Spinal cord (tissue), 10 donors: Measurements from ENCODE around the gene UBE2E2. TPM values are rescaled to one million over a fixed set of nuclear protein-coding genes. Genes with fewer than 3 reads are reported as not detected.

Source experiments
- DNase-seq, 6 donors: peaks; one replicate each; pipeline versions ENCODE4 v3.0.0 to v3.0.0-alpha.2; 2013 to 2015; ENCODE audit warnings: low spot score in 6 of 6, low read depth in 4 of 6
- H3K27ac ChIP-seq: one replicate; pipeline ENCODE4 v1.5.1; 2013; ENCODE audit warnings: low read depth, low read length, control low read depth
- H3K27me3 ChIP-seq: one replicate; pipeline ENCODE4 v1.6.1; 2013; ENCODE audit warnings: low read length; ENCODE audit not compliant: control insufficient read depth, insufficient read depth
- H3K36me3 ChIP-seq: one replicate; pipeline ENCODE4 v1.6.1; 2013; ENCODE audit warnings: low read length; ENCODE audit not compliant: control insufficient read depth, insufficient read depth
- H3K4me1 ChIP-seq: one replicate; pipeline ENCODE4 v1.6.1; 2013; ENCODE audit warnings: low read length; ENCODE audit not compliant: control insufficient read depth, insufficient read depth
- H3K4me3 ChIP-seq: one replicate; pipeline ENCODE4 v1.5.1; 2013; ENCODE audit warnings: low read depth, low read length, control low read depth
- H3K9me3 ChIP-seq: one replicate; pipeline ENCODE4 v1.6.1; 2013; ENCODE audit warnings: low read length; ENCODE audit not compliant: control insufficient read depth, insufficient read depth
- WGBS: methylation state at CpG from one replicate; pipeline ENCODE4 v1.1.5; 2013; ENCODE audit warnings: missing lambda C conversion rate; ENCODE audit not compliant: insufficient coverage; 5-methylcytosine and 5-hydroxymethylcytosine counted together
- polyA plus RNA-seq, 2 donors: library from polyadenylated mRNA; unstranded; fragments of 120-200 nt; gene quantifications; one replicate each; pipeline ENCODE4 v1.2.1, GENCODE V29; 2013; ENCODE audit not compliant: insufficient read length in 2 of 2
- total RNA-seq, 2 donors: library from RNA; depleted of rRNA in 1 of 2; stranded (reverse); fragments of 120-200 nt in 1 of 2; fragments of >200 nt in 1 of 2; gene quantifications; one replicate each; pipeline versions ENCODE4 v1.2.3 to v1.2.4, GENCODE V29; 2013 to 2014
- donor health status: healthy.

The UBE2E2 gene
- total and polyA plus RNA-seq, 4 donors = 38.8 to 144 (median 82.6) TPM

- no peak for DNase-seq
- no peaks in the 10 kb centered on the region for H3K4me1 ChIP-seq
- H3K4me3 ChIP-seq = no peak overlapping the region
- no peak overlapping the region for H3K27ac ChIP-seq
- no peaks in the 10 kb centered on the region for H3K36me3 ChIP-seq
- H3K9me3 ChIP-seq = no peaks in the 10 kb centered on the region
- 95% methylated on average over 1 of the region's 1 CpG for WGBS
- H3K27me3 ChIP-seq = no peaks in the 10 kb centered on the region
Measured at GRCh38 chr3:23235264-23235663, 32.1 kb downstream of the UBE2E2 start.

DNA sequence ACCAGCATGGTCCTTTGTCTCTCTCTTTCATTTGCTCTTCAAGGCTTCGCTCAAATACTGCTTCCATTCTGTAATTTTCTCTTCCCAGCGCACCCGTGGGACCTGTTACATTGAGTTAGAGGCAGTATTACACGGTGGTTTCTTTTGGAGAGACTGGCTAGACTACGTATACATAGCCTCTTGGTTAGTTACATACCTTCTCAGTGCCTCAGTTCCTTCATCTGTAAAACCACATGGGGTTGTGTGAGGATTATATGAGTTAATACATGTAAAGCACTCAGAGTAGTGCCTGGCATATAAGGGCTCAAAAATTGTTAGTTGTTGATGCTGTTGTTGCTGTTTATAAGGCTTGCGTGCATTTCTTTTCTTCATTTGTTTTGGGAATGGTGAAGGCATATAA is 33.8 kb downstream of the UBE2E2 start:
- Histone ChIP-seq H3K36me3 (no peaks in the 10 kb centered on the region), H3K27ac (no peak overlapping the region), H3K27me3 (no peaks in the 10 kb centered on the region), H3K9me3 (no peaks in the 10 kb centered on the region), H3K4me3 (no peak overlapping the region), H3K4me1 (no peaks in the 10 kb centered on the region)
- peak in 1 of 6 donors; percentile 50 for DNase-seq
- WGBS = no CpG with 5 or more reads among the region's 6 CpGs

GRCh38 chr3:23238156-23238555 is 35.0 kb downstream of the UBE2E2 start:
- no peak for DNase-seq
- Histone ChIP-seq H3K27ac (no peak overlapping the region), H3K9me3 (no peaks in the 10 kb centered on the region), H3K4me1 (no peaks in the 10 kb centered on the region), H3K27me3 (no peaks in the 10 kb centered on the region), H3K4me3 (no peak overlapping the region), H3K36me3 (no peaks in the 10 kb centered on the region)
- no CpG with 5 or more reads among the region's 2 CpGs for WGBS

- H3K9me3 ChIP-seq = no peaks in the 10 kb centered on the region
- DNase-seq = no peak
- 100% methylated on average over 1 of the region's 4 CpGs for WGBS
- no peaks in the 10 kb centered on the region for H3K36me3 ChIP-seq
- H3K27ac ChIP-seq = no peak overlapping the region
- no peak overlapping the region for H3K4me3 ChIP-seq
- H3K27me3 ChIP-seq = no peaks in the 10 kb centered on the region
- no peaks in the 10 kb centered on the region for H3K4me1 ChIP-seq
Measured at GRCh38 chr3:23238578-23238977, 35.5 kb downstream of the UBE2E2 start.

DNA sequence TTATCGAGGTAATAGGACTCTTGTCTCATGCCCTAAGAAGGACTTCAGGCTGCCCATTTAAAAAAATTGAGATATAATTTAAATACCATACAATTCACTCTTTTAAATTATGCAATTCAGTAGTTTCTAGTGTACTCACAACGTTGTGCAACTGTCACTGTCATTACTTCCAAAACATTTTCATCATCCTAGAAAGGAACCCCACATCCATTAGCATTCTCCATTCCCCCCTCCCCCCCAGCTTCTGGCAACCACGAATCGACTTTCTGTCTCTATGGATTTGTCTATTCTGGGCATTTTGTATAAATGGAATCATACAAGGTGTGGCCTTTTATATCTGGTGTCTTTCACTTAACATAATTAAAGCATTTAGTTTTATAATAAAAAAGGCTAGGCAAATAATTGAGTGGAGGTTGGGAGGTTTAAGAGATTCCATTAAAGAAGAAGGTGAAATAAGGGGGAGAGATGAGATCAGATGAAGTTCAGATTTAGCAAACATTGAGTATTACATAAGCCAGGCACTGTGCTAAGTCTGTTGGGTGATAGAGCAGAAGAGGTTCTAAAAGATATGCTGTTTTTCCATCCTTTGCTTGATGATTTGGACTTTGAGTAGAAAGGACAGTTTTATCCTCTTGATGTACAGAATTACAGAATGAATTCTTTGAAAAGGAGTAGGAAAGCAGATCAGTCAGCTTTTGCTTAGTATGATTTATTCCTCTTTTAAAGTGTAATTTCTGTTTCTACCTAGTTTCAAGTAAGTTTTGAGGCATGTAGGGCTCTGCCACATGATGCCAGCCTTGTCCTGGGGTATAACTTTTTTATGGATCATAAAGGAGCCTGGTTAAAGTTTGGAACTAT is 36.3 kb downstream of the UBE2E2 start:
- DNase-seq = no peak
- no peaks in the 10 kb centered on the region for H3K36me3 ChIP-seq
- H3K9me3 ChIP-seq = no peaks in the 10 kb centered on the region
- H3K27ac ChIP-seq = no peak overlapping the region
- H3K27me3 ChIP-seq = no peaks in the 10 kb centered on the region
- no peak overlapping the region for H3K4me3 ChIP-seq
- no peaks in the 10 kb centered on the region for H3K4me1 ChIP-seq
- no CpG with 5 or more reads among the region's 4 CpGs for WGBS

GRCh38 chr3:23240171-23240785 is 37.2 kb downstream of the UBE2E2 start:
- WGBS = no CpG with 5 or more reads among the region's 3 CpGs
- H3K4me1 ChIP-seq = no peaks in the 10 kb centered on the region
- no peaks in the 10 kb centered on the region for H3K27me3 ChIP-seq
- peak in 1 of 6 donors; percentile 7 for DNase-seq
- no peak overlapping the region for H3K4me3 ChIP-seq
- H3K27ac ChIP-seq = no peak overlapping the region
- H3K36me3 ChIP-seq = no peaks in the 10 kb centered on the region
- H3K9me3 ChIP-seq = no peaks in the 10 kb centered on the region

DNA sequence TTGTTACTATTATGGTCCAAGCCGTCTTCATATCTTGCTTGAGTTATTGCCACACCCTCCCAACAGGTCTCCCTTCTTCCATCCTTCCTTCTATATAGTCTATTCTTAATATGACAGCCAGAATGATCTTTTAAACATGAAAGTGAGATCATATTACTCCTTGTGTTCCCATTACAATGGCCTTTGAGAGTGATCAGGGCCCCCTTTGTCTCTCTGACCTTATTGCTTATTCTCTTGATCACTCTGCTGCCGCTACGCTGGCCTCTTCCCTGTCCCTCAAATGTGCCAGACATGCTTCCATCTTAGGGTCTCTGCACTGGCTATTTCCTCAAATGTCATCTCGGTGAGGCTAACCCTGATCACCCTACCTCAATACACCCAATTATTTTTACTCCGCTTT is 38.1 kb downstream of the UBE2E2 start:
- Histone ChIP-seq H3K36me3 (no peaks in the 10 kb centered on the region), H3K4me1 (no peaks in the 10 kb centered on the region), H3K27ac (no peak overlapping the region), H3K27me3 (no peaks in the 10 kb centered on the region), H3K9me3 (no peaks in the 10 kb centered on the region), H3K4me3 (no peak overlapping the region)
- no peak for DNase-seq
- WGBS = 79% methylated on average over 4 of the region's 5 CpGs

DNA sequence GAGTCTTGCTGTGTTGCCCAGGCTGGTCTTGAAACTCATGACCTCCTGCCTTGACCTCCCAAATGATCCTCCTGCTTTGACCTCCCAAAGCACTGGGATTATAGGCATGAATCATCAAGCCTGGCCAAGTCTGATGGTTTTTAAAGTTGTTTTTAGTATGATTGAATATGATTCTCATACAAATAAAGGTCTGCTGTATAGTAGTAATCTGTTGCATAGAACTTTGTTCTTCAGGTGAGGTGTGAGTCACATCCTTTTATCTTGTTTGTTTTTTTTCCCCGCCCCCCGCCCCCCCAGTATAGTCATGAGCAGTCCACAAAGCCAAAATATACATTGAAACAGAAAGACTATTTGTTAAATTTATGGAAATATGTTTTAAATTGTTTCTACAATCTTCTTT is 39.0 kb downstream of the UBE2E2 start:
- H3K27me3 ChIP-seq = no peaks in the 10 kb centered on the region
- H3K4me1 ChIP-seq = no peaks in the 10 kb centered on the region
- H3K36me3 ChIP-seq = no peaks in the 10 kb centered on the region
- no peak overlapping the region for H3K4me3 ChIP-seq
- DNase-seq = no peak
- H3K27ac ChIP-seq = no peak overlapping the region
- H3K9me3 ChIP-seq = no peaks in the 10 kb centered on the region
- WGBS = no CpG with 5 or more reads among the region's 2 CpGs

- Histone ChIP-seq H3K36me3 (no peaks in the 10 kb centered on the region), H3K4me1 (no peaks in the 10 kb centered on the region), H3K27me3 (no peaks in the 10 kb centered on the region), H3K9me3 (no peaks in the 10 kb centered on the region), H3K27ac (no peak overlapping the region), H3K4me3 (no peak overlapping the region)
- no CpG with 5 or more reads among the region's 2 CpGs for WGBS
- peak in 1 of 6 donors; percentile 23 for DNase-seq
Measured at GRCh38 chr3:23244324-23245041, 41.4 kb downstream of the UBE2E2 start.
